WTC11 (cell line): Measurements from ENCODE around the gene FCN2.

ENCODE experiments used
- AR ChIP-seq: fragments of 250-450 bp; sonication (Bioruptor Pico); IDR thresholded peaks from 2 replicates; pipeline ENCODE4 v1.9.0; 2021; ENCODE audit warnings: mild to moderate bottlenecking
- CTCF ChIP-seq: fragments of 200-600 bp; IDR thresholded peaks from 2 replicates; pipeline ENCODE4 v1.8.0; 2022; ENCODE audit warnings: antibody characterized with exemption
- NR3C1 ChIP-seq: sonication (generic); formaldehyde crosslinking; conservative IDR thresholded peaks from 2 replicates; pipeline ENCODE4 v1.8.1; 2023; ENCODE audit warnings: low read depth, mild to moderate bottlenecking, missing genetic modification reagents
- USF1 ChIP-seq: sonication (generic); formaldehyde crosslinking; IDR thresholded peaks from 2 replicates; pipeline ENCODE4 v1.8.0; 2022; ENCODE audit warnings: mild to moderate bottlenecking, missing genetic modification reagents
- USF2 ChIP-seq: sonication (generic); formaldehyde crosslinking; IDR thresholded peaks from 2 replicates; pipeline ENCODE4 v1.8.1; 2023; ENCODE audit warnings: mild to moderate bottlenecking, missing genetic modification reagents, moderate library complexity

- TF ChIP-seq CTCF (no peak), USF1 (no peak), NR3C1 (no peak), USF2 (CRISPR knock-in tag) (no peak), AR (CRISPR knock-in tag) (no peak)
Observed at GRCh38 chr9:134922066-134922931, 41.7 kb downstream of the FCN2 start.
